NCI-H345 (cell line): ENCODE results near the gene PHACTR3.

Experiments
- DNase-seq: peaks from one replicate; lab custom pipeline; 2025; lab: John Stamatoyannopoulos, UW

The PHACTR3 gene

GRCh38 chr20:59731376-59731775 lies 127.0 kb downstream of the PHACTR3 start:
- no peak for DNase-seq

GRCh38 chr20:59733351-59733750 lies 129.0 kb downstream of the PHACTR3 start:
- DNase-seq: no peak

- no peak for DNase-seq
These were observed 131.1 kb downstream of the PHACTR3 start for GRCh38 chr20:59735486-59735885.

GRCh38 chr20:59735917-59736316 lies 131.6 kb downstream of the PHACTR3 start:
- no peak for DNase-seq

- no peak for DNase-seq
These were observed 132.0 kb downstream of the PHACTR3 start for GRCh38 chr20:59736366-59736765.

GRCh38 chr20:59737073-59737666 lies 132.8 kb downstream of the PHACTR3 start:
- DNase-seq: no peak

- no peak for DNase-seq
These were observed 133.5 kb downstream of the PHACTR3 start for GRCh38 chr20:59737816-59738215.

GRCh38 chr20:59738851-59739250 lies 134.5 kb downstream of the PHACTR3 start:
- no peak for DNase-seq

GRCh38 chr20:59740621-59741020 lies 136.3 kb downstream of the PHACTR3 start:
- no peak for DNase-seq

GRCh38 chr20:59741073-59741472 lies 136.7 kb downstream of the PHACTR3 start:
- DNase-seq: no peak

- DNase-seq: no peak
These were observed 138.2 kb downstream of the PHACTR3 start for GRCh38 chr20:59742351-59743095.

GRCh38 chr20:59743308-59743707 lies 139.0 kb downstream of the PHACTR3 start:
- DNase-seq: no peak

- DNase-seq: no peak
These were observed 139.6 kb downstream of the PHACTR3 start for GRCh38 chr20:59743767-59744485.

GRCh38 chr20:59744756-59745155 lies 140.4 kb downstream of the PHACTR3 start:
- no peak for DNase-seq

- DNase-seq: no peak
These were observed 140.9 kb downstream of the PHACTR3 start for GRCh38 chr20:59745201-59745600.

- DNase-seq: no peak
These were observed 141.4 kb downstream of the PHACTR3 start for GRCh38 chr20:59745716-59746115.

GRCh38 chr20:59746155-59746554 lies 141.8 kb downstream of the PHACTR3 start:
- no peak for DNase-seq

GRCh38 chr20:59747671-59748515 lies 143.6 kb downstream of the PHACTR3 start:
- DNase-seq: no peak

- DNase-seq: no peak
These were observed 144.4 kb downstream of the PHACTR3 start for GRCh38 chr20:59748619-59749191.

GRCh38 chr20:59749301-59749700 lies 145.0 kb downstream of the PHACTR3 start:
- no peak for DNase-seq

- DNase-seq: no peak
These were observed 146.0 kb downstream of the PHACTR3 start for GRCh38 chr20:59750209-59750840.
